ENCODE results near the gene FAM241B.

Gene FAM241B

GRCh38 chr10:69614130-69614529 is 15.9 kb upstream of the FAM241B start:
- no peak for TF ChIP-seq Cebpa-rat (IDR thresholded peaks at IDR 0.05)
- H3K9me3 ChIP-seq (replicated peaks in 1 of 11) = peaks cover 35 to 66% (median 49%) of the 10 kb centered on the region in 11 experiments
- no peak overlapping the region for H3K4me3 ChIP-seq
- H3K27me3 ChIP-seq = no peaks in the 10 kb centered on the region
- H4K20me1 ChIP-seq = no peaks in the 10 kb centered on the region
- no peak overlapping the region for H3K9ac ChIP-seq
- H3K4me2 ChIP-seq = peak overlapping the region in 4 of 11 experiments; percentile 2 to 44 (median 20); a peak in 6 of 22 replicates
- H3K27ac ChIP-seq = no peak overlapping the region
- peaks cover 0 to 17% (median 0%) of the 10 kb centered on the region in 10 experiments; a peak in 7 of 20 replicates for H3K4me1 ChIP-seq
- 0 out of 22 replicates have a peak, but pooled peaks cover 0 to 3% (median 0%) of the 10 kb centered on the region in 11 experiments for H3K36me3 ChIP-seq

- peaks cover 19 to 52% (median 34%) of the 10 kb centered on the region in 11 experiments for H3K9me3 ChIP-seq (replicated peaks in 1 of 11)
- H4K20me1 ChIP-seq = no peaks in the 10 kb centered on the region
- no peak overlapping the region for H3K4me3 ChIP-seq
- peaks cover 11 to 31% (median 15%) of the 10 kb centered on the region in 10 experiments for H3K4me1 ChIP-seq
- no peak overlapping the region for H3K4me2 ChIP-seq
- no peak overlapping the region for H3K27ac ChIP-seq
- no peaks in the 10 kb centered on the region for H3K27me3 ChIP-seq
- TF ChIP-seq Cebpa-rat (IDR thresholded peaks at IDR 0.05) = no peak
- 0 out of 22 replicates have a peak, but pooled peaks cover 0 to 3% (median 0%) of the 10 kb centered on the region in 11 experiments for H3K36me3 ChIP-seq
- no peak overlapping the region for H3K9ac ChIP-seq
These were observed 13.7 kb upstream of the FAM241B start for GRCh38 chr10:69616358-69616757.

GRCh38 chr10:69618746-69619145 is 11.3 kb upstream of the FAM241B start:
- TF ChIP-seq Cebpa-rat (IDR thresholded peaks at IDR 0.05) = no peak

GRCh38 chr10:69619626-69620025 is 10.4 kb upstream of the FAM241B start:
- peak in 5 of 11 experiments; percentile 12 to 74 (median 43); a peak in 7 of 22 replicates for TF ChIP-seq Cebpa-rat (IDR thresholded peaks at IDR 0.05)
- Histone ChIP-seq H3K27me3 (no peaks in the 10 kb centered on the region), H3K36me3 (0 out of 22 replicates have a peak, but pooled peaks cover 0 to 2% (median 0%) of the 10 kb centered on the region in 11 experiments), H3K9ac (no peak overlapping the region), H3K4me3 (no peak overlapping the region), H3K27ac (no peak overlapping the region), H3K4me2 (no peak overlapping the region), H3K9me3 (replicated peaks in 1 of 11) (peaks cover 18 to 43% (median 30%) of the 10 kb centered on the region in 11 experiments), H4K20me1 (no peaks in the 10 kb centered on the region), H3K4me1 (peaks cover 13 to 32% (median 23%) of the 10 kb centered on the region in 10 experiments)

More at GRCh38 chr10:69618746-69619145, 11.3 kb upstream of the FAM241B start:
- Histone ChIP-seq H3K4me3 (no peak overlapping the region), H3K9ac (no peak overlapping the region), H3K4me2 (peak overlapping the region in 3 of 11 experiments; percentile 14 to 28 (median 22); a peak in 4 of 22 replicates), H3K36me3 (0 out of 22 replicates have a peak, but pooled peaks cover 0 to 3% (median 0%) of the 10 kb centered on the region in 11 experiments), H4K20me1 (no peaks in the 10 kb centered on the region), H3K4me1 (peaks cover 13 to 31% (median 17%) of the 10 kb centered on the region in 10 experiments), H3K27me3 (no peaks in the 10 kb centered on the region), H3K9me3 (replicated peaks in 1 of 11) (peaks cover 22 to 48% (median 38%) of the 10 kb centered on the region in 11 experiments), H3K27ac (no peak overlapping the region)

GRCh38 chr10:69620625-69621024 is 9.4 kb upstream of the FAM241B start:
- no peak for TF ChIP-seq Cebpa-rat (IDR thresholded peaks at IDR 0.05)
- H4K20me1 ChIP-seq = no peaks in the 10 kb centered on the region
- peaks cover 15 to 41% (median 29%) of the 10 kb centered on the region in 11 experiments for H3K9me3 ChIP-seq (replicated peaks in 1 of 11)
- no peak overlapping the region for H3K27ac ChIP-seq
- H3K9ac ChIP-seq = peak overlapping the region in 1 of 11 experiments; percentile 15; a peak in 2 of 22 replicates
- no peaks in the 10 kb centered on the region for H3K27me3 ChIP-seq
- no peaks in the 10 kb centered on the region for H3K36me3 ChIP-seq
- H3K4me1 ChIP-seq = peaks cover 13 to 34% (median 25%) of the 10 kb centered on the region in 10 experiments
- no peak overlapping the region for H3K4me3 ChIP-seq
- peak overlapping the region; percentile 45 to 77 (median 60) for H3K4me2 ChIP-seq

- no peaks in the 10 kb centered on the region for H3K36me3 ChIP-seq
- no peaks in the 10 kb centered on the region for H3K27me3 ChIP-seq
- H3K27ac ChIP-seq = peak overlapping the region in 3 of 11 experiments; percentile 1 to 23 (median 1); a peak in 1 of 22 replicates
- peak overlapping the region; percentile 4 to 79 (median 40); a peak in 17 of 22 replicates for H3K4me2 ChIP-seq
- peaks cover 13 to 28% (median 24%) of the 10 kb centered on the region in 10 experiments for H3K4me1 ChIP-seq
- H3K4me3 ChIP-seq = peak overlapping the region in 3 of 10 experiments; percentile 5 to 34 (median 27); a peak in 5 of 20 replicates
- TF ChIP-seq Cebpa-rat (IDR thresholded peaks at IDR 0.05) = no peak
- peaks cover 22 to 41% (median 33%) of the 10 kb centered on the region in 11 experiments for H3K9me3 ChIP-seq (replicated peaks in 1 of 11)
- H3K9ac ChIP-seq = no peak overlapping the region
- H4K20me1 ChIP-seq = no peaks in the 10 kb centered on the region
These were observed 5.7 kb upstream of the FAM241B start for GRCh38 chr10:69624245-69624786.

- no peak overlapping the region for H3K4me2 ChIP-seq
- no peaks in the 10 kb centered on the region for H4K20me1 ChIP-seq
- no peak overlapping the region for H3K9ac ChIP-seq
- no peaks in the 10 kb centered on the region for H3K27me3 ChIP-seq
- H3K27ac ChIP-seq = no peak overlapping the region
- no peak for TF ChIP-seq Cebpa-rat (IDR thresholded peaks at IDR 0.05)
- peaks cover 0 to 17% (median 9%) of the 10 kb centered on the region in 10 experiments; a peak in 18 of 20 replicates for H3K4me1 ChIP-seq
- H3K9me3 ChIP-seq (replicated peaks in 1 of 11) = peaks cover 22 to 51% (median 34%) of the 10 kb centered on the region in 11 experiments
- no peak overlapping the region for H3K4me3 ChIP-seq
- no peaks in the 10 kb centered on the region for H3K36me3 ChIP-seq
These were observed 3.2 kb upstream of the FAM241B start for GRCh38 chr10:69626826-69627225.

GRCh38 chr10:69628891-69629290 is 1.2 kb upstream of the FAM241B start:
- Histone ChIP-seq H3K4me2 (no peak overlapping the region), H3K36me3 (no peaks in the 10 kb centered on the region), H4K20me1 (0 out of 22 replicates have a peak, but pooled peaks cover 0 to 2% (median 0%) of the 10 kb centered on the region in 11 experiments), H3K27me3 (no peaks in the 10 kb centered on the region), H3K4me3 (no peak overlapping the region), H3K27ac (no peak overlapping the region), H3K9me3 (replicated peaks in 1 of 11) (peaks cover 14 to 37% (median 24%) of the 10 kb centered on the region in 11 experiments), H3K4me1 (peaks cover 0 to 11% (median 5%) of the 10 kb centered on the region in 10 experiments; a peak in 18 of 20 replicates), H3K9ac (no peak overlapping the region)
- no peak for TF ChIP-seq Cebpa-rat (IDR thresholded peaks at IDR 0.05)

- Histone ChIP-seq H3K27ac (no peak overlapping the region), H3K4me3 (no peak overlapping the region), H4K20me1 (peaks cover 0 to 8% (median 0%) of the 10 kb centered on the region in 11 experiments; a peak in 1 of 22 replicates), H3K4me2 (no peak overlapping the region), H3K9me3 (replicated peaks in 1 of 11) (peaks cover 11 to 37% (median 20%) of the 10 kb centered on the region in 11 experiments; a peak in 21 of 22 replicates), H3K4me1 (peaks cover 0 to 6% (median 0%) of the 10 kb centered on the region in 10 experiments; a peak in 7 of 20 replicates), H3K9ac (no peak overlapping the region), H3K27me3 (no peaks in the 10 kb centered on the region), H3K36me3 (no peaks in the 10 kb centered on the region)
- no peak for TF ChIP-seq Cebpa-rat (IDR thresholded peaks at IDR 0.05)
These were observed 539 bp upstream of the FAM241B start for GRCh38 chr10:69629519-69629896.
